PC-9 (cell line): ENCODE data around the gene WDR49.

ENCODE experiments used
- EZH2 ChIP-seq: fragments of 200-600 bp; sonication (generic); IDR thresholded peaks from 2 replicates; pipeline ENCODE4 v1.8.0; 2017; ENCODE audit warnings: antibody characterized with exemption, low read depth
- TF ChIP-seq, protein P1 (sequence below): fragments of 200-600 bp; sonication (generic); conservative IDR thresholded peaks from 2 replicates; pipeline ENCODE4 v1.6.1; 2017; ENCODE audit warnings: mixed run types, antibody characterized with exemption, mild to moderate bottlenecking, moderate library complexity

DNA sequence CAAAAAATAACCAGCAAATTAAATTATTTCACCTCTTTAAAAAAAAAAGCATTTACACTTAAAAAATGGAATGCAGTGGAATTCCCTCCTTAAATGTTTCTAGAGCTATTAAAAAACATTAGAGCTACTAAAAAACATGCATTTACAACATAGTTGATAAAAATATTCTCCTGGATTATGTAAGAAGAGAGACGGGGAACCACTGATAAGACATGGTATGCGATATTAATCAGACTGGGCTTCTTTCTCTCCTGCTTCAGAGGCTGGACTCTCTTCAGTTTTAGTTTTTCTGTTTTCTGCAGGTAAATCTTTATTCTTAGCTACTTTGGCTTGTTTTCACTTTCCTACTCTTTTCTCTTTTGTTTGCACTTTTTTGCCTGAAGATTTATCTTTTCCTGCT lies 40.4 kb upstream of the WDR49 start:
- TF ChIP-seq, protein P1, sequence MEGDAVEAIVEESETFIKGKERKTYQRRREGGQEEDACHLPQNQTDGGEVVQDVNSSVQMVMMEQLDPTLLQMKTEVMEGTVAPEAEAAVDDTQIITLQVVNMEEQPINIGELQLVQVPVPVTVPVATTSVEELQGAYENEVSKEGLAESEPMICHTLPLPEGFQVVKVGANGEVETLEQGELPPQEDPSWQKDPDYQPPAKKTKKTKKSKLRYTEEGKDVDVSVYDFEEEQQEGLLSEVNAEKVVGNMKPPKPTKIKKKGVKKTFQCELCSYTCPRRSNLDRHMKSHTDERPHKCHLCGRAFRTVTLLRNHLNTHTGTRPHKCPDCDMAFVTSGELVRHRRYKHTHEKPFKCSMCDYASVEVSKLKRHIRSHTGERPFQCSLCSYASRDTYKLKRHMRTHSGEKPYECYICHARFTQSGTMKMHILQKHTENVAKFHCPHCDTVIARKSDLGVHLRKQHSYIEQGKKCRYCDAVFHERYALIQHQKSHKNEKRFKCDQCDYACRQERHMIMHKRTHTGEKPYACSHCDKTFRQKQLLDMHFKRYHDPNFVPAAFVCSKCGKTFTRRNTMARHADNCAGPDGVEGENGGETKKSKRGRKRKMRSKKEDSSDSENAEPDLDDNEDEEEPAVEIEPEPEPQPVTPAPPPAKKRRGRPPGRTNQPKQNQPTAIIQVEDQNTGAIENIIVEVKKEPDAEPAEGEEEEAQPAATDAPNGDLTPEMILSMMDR, result no peak
- no peak for TF ChIP-seq EZH2
